Type B pancreatic cell (in vitro differentiated cells): ENCODE results near the gene CFAP97. TPM values are rescaled to one million over a fixed set of nuclear protein-coding genes. Genes with fewer than 3 reads are reported as not detected.
"Not testable (repeated sequence)": the region's sequence is repeated elsewhere in the genome, so short reads cannot be mapped to it uniquely, and the experiment has no call there.

ENCODE experiments used
- DNase-seq: peaks from one replicate; pipeline ENCODE4 v3.0.0; 2021; ENCODE audit warnings: mixed read lengths; ENCODE audit not compliant: unreplicated experiment; ENCODE audit errors: extremely low spot score
- H3K27ac Mint-ChIP-seq: 2 replicates; pipeline ENCODE4 v1.8.0; 2021; ENCODE audit warnings: mild to moderate bottlenecking, mixed read lengths
- H3K27me3 Mint-ChIP-seq: 2 replicates; pipeline ENCODE4 v1.8.0; 2021; ENCODE audit warnings: mixed read lengths
- H3K36me3 Mint-ChIP-seq: 2 replicates; pipeline ENCODE4 v1.8.0; 2021; ENCODE audit warnings: mixed read lengths
- H3K4me1 Mint-ChIP-seq: one replicate; pipeline ENCODE4 v1.8.0; 2021; ENCODE audit warnings: mixed read lengths; ENCODE audit not compliant: unreplicated experiment
- H3K4me3 Mint-ChIP-seq: 2 replicates; pipeline ENCODE4 v1.8.0; 2021; ENCODE audit warnings: mild to moderate bottlenecking, mixed read lengths
- H3K9me3 Mint-ChIP-seq: 2 replicates; pipeline ENCODE4 v1.8.0; 2021; ENCODE audit warnings: mixed read lengths
- total RNA-seq: library from RNA; stranded (reverse); gene quantifications from 2 replicates; pipeline ENCODE4 v1.2.1, GENCODE V29; 2021; ENCODE audit warnings: low replicate concordance
- TF ChIP-seq, protein P1 (sequence below): fragments of 200-600 bp; sonication (generic); conservative IDR thresholded peaks from 2 replicates; pipeline ENCODE4 v1.5.0; 2021; ENCODE audit warnings: antibody characterized with exemption, mild to moderate bottlenecking

The CFAP97 gene
- total RNA-seq, 1 donor from 2014 or later, result 21.6 TPM

DNA sequence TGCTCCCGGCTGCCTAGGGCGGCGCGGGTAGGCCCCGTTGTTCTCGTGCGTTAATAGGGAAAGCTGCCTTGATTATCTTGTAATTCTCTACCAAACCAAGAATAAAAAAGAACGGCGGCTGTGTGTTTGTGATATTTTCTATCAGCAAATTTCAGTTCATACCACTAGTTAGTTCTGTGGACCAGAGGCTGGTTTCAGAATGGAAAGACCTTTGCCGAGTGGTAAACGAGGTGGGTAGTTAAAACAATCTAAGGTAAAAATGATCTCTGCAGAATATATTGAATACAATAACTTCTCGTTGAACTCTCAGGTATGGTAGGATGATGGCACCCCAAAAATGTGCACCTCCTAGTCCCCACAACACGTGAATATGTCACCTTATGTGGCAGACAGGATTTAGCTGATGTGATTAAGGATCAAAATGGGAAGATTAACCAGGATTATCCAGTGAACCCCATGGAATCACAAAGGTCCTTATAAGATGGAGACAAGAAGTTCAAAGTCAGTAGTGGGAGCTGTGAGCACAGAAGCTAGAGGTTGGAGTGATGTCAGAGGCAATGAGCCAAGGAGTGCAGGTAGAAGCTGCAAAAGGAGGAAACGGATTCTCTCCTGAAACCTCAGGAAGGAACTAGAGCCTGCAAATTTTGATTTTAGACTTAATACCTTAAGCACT lies 574 bp upstream of the CFAP97 start:
- H3K36me3 Mint-ChIP-seq, result peaks cover 6% of the 10 kb centered on the region
- H3K27me3 Mint-ChIP-seq, result peaks cover 9% of the 10 kb centered on the region
- H3K4me1 Mint-ChIP-seq, result peaks cover 34% of the 10 kb centered on the region
- TF ChIP-seq, protein P1, sequence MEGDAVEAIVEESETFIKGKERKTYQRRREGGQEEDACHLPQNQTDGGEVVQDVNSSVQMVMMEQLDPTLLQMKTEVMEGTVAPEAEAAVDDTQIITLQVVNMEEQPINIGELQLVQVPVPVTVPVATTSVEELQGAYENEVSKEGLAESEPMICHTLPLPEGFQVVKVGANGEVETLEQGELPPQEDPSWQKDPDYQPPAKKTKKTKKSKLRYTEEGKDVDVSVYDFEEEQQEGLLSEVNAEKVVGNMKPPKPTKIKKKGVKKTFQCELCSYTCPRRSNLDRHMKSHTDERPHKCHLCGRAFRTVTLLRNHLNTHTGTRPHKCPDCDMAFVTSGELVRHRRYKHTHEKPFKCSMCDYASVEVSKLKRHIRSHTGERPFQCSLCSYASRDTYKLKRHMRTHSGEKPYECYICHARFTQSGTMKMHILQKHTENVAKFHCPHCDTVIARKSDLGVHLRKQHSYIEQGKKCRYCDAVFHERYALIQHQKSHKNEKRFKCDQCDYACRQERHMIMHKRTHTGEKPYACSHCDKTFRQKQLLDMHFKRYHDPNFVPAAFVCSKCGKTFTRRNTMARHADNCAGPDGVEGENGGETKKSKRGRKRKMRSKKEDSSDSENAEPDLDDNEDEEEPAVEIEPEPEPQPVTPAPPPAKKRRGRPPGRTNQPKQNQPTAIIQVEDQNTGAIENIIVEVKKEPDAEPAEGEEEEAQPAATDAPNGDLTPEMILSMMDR, result no peak
- no peaks in the 10 kb centered on the region for H3K9me3 Mint-ChIP-seq
- H3K4me3 Mint-ChIP-seq, result peak overlapping the region; percentile 85
- DNase-seq, result no peak
- H3K27ac Mint-ChIP-seq, result peak overlapping the region; percentile 52

DNA sequence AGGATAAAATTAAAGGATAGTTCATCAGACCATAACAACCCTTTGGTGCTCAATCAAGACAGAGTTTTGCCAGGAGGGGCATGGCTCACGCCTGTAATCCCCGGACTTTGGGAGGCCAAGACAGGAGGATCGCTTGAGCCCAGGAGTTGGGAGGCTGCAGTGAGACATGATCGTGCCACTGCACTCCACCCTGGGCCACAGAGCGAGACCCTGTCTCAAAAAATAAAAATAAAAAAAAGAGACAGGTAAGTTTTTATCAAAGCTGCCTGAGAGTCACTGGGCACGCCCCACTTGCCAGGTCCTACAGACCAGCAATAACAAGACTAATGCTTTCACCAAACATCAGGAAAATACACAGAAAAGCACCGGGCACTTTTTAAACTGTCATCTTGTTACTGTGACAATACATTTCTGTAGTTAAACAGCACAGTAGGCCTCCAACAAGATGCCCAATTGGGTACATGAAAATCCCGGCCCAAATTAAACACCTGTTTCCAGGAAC lies 765 bp downstream of the CFAP97 start:
- peaks cover 6% of the 10 kb centered on the region for H3K36me3 Mint-ChIP-seq
- no peaks in the 10 kb centered on the region for H3K27me3 Mint-ChIP-seq
- peak overlapping the region; percentile 98 for H3K4me3 Mint-ChIP-seq
- peaks cover 29% of the 10 kb centered on the region for H3K4me1 Mint-ChIP-seq
- H3K27ac Mint-ChIP-seq, result peak overlapping the region; percentile 95
- no peaks in the 10 kb centered on the region for H3K9me3 Mint-ChIP-seq
- no peak for DNase-seq
- TF ChIP-seq, protein P1, result no peak

DNA sequence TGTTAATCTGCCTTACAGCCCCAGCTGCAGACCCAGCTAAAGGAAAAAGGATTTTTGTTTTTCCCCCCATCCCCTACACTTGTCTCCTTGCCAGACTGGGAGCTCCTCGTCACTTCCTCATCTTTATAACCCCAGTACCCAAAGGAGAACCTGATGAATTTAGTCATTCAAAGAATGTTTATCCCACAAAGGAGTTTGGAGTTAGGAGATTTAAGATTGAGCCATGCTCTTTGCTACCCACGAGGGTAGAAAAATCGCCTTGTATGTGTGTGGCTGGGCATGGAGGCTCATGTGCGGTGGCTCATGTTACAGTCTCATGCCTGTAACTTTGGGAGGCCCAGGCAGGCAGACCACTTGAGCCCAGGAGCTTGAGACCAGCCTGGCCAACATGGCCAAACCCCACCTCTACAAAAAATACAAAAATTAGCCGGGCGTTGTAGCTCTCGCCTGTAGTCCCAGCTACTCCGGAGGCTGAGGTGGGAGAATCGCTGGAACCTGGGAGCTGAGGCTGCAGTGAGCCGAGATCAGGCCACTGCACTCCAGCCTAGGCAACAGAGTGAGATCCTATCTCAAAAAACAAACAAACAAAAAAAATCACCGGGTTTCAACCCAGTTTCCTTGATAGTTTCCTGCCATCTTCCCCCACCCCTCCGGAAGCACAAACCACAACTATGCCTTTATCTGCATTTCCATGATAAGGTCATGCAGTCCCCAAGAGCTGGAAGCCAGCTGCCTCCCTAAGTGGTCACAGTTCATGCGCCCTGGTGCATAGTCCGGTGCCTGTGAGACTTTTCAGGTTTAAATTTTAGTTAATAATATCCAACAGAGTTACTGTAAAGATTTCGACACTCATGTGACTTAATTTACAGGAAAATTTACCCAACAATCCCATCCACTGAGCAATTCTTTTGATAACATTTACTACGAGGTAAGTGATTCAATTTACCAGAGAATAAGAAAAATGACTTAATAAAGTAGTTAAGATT lies 1.5 kb downstream of the CFAP97 start:
- peak overlapping the region; percentile 95 for H3K27ac Mint-ChIP-seq
- no peaks in the 10 kb centered on the region for H3K9me3 Mint-ChIP-seq
- DNase-seq, result no peak
- peak overlapping the region; percentile 98 for H3K4me3 Mint-ChIP-seq
- TF ChIP-seq, protein P1, result no peak
- H3K36me3 Mint-ChIP-seq, result peaks cover 6% of the 10 kb centered on the region
- H3K4me1 Mint-ChIP-seq, result peaks cover 29% of the 10 kb centered on the region
- no peaks in the 10 kb centered on the region for H3K27me3 Mint-ChIP-seq

DNA sequence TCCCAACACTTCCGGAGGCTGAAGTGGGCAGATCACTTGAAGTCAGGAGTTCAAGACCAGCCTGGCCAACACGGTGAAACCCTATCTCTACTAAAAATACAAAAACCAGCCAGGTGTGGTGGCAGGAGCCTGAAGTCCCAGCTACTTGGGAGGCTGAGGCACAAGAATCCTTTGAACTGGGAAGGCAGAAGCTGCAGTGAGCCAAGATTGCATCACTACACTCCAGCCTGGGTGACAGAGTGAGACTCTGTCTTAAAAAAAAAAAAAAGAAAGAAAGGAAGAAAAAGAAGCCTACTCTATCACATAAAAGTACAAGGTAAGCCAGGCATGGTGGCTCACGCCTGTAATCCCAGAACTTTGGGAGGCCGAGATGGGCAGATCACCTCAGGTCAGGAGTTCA lies 5.6 kb downstream of the CFAP97 start:
- not testable (repeated sequence) for H3K36me3 Mint-ChIP-seq, DNase-seq, H3K9me3 Mint-ChIP-seq, H3K4me3 Mint-ChIP-seq, H3K27ac Mint-ChIP-seq, H3K27me3 Mint-ChIP-seq
- peaks cover 20% of the 10 kb centered on the region for H3K4me1 Mint-ChIP-seq

DNA sequence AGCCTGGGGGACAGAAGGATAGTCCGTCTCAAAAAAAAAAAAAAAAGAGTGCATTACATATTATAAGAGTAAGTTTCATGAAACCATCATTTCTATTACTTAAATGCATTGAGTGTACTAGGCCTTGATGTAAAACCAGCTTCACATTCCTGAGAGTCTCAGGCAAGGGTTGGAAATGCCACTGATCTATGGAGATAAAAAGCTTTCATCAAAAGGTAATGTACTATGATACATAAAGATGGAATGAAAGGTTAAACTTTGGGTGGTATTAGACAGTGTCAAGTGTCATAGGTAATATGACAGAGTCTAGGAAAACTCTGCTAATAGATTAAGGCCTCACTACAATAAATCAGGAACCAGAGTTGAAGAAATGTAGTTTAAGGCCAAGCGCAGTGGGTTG lies 7.4 kb downstream of the CFAP97 start:
- H3K9me3 Mint-ChIP-seq, result no peaks in the 10 kb centered on the region
- H3K27ac Mint-ChIP-seq, result no peak overlapping the region
- H3K36me3 Mint-ChIP-seq, result peaks cover 9% of the 10 kb centered on the region
- H3K4me3 Mint-ChIP-seq, result no peak overlapping the region
- DNase-seq, result no peak
- no peaks in the 10 kb centered on the region for H3K27me3 Mint-ChIP-seq
- peaks cover 7% of the 10 kb centered on the region for H3K4me1 Mint-ChIP-seq
- TF ChIP-seq, protein P1, result no peak
